HG02759 (cell line): ENCODE results near the gene ADGRD1.

ENCODE experiments used
- ATAC-seq: cut with Tn5 transposase; IDR thresholded peaks from one replicate; pipeline ENCODE4 v1.9.1; 2021; ENCODE audit warnings: mild to moderate bottlenecking, moderate library complexity; ENCODE audit not compliant: unreplicated experiment

ADGRD1 gene

GRCh38 chr12:131085816-131086591, 132.3 kb downstream of the ADGRD1 start:
- ATAC-seq: no peak

GRCh38 chr12:131087302-131087818, 133.7 kb downstream of the ADGRD1 start:
- ATAC-seq: no peak

- ATAC-seq: no peak
Measured at GRCh38 chr12:131087991-131088700, 134.4 kb downstream of the ADGRD1 start.

- no peak for ATAC-seq
Measured at GRCh38 chr12:131088701-131089530, 135.2 kb downstream of the ADGRD1 start.

GRCh38 chr12:131089531-131090273, 136.0 kb downstream of the ADGRD1 start:
- no peak for ATAC-seq

GRCh38 chr12:131090274-131091210, 136.8 kb downstream of the ADGRD1 start:
- ATAC-seq: no peak

- ATAC-seq: peak; percentile 34
Measured at GRCh38 chr12:131091413-131091975, 137.8 kb downstream of the ADGRD1 start.

- ATAC-seq: peak; percentile 3
Measured at GRCh38 chr12:131091976-131092691, 138.4 kb downstream of the ADGRD1 start.

- peak; percentile 67 for ATAC-seq
Measured at GRCh38 chr12:131092901-131093603, 139.3 kb downstream of the ADGRD1 start.

- ATAC-seq: no peak
Measured at GRCh38 chr12:131093604-131093955, 139.9 kb downstream of the ADGRD1 start.

GRCh38 chr12:131093971-131094830, 140.5 kb downstream of the ADGRD1 start:
- ATAC-seq: no peak

- ATAC-seq: no peak
Measured at GRCh38 chr12:131094831-131095805, 141.4 kb downstream of the ADGRD1 start.

- no peak for ATAC-seq
Measured at GRCh38 chr12:131095826-131096680, 142.3 kb downstream of the ADGRD1 start.

- ATAC-seq: no peak
Measured at GRCh38 chr12:131096681-131097181, 143.0 kb downstream of the ADGRD1 start.
